Measurements from ENCODE around the gene SF1. TPM values are rescaled to one million over a fixed set of nuclear protein-coding genes. Genes with fewer than 3 reads are reported as not detected.

SF1 gene
- total RNA-seq, 1 experiment from 2014 or later, result 285 TPM

GRCh38 chr11:64755681-64756361 is 22.5 kb downstream of the SF1 start (continued):
- TF ChIP-seq, protein P1, sequence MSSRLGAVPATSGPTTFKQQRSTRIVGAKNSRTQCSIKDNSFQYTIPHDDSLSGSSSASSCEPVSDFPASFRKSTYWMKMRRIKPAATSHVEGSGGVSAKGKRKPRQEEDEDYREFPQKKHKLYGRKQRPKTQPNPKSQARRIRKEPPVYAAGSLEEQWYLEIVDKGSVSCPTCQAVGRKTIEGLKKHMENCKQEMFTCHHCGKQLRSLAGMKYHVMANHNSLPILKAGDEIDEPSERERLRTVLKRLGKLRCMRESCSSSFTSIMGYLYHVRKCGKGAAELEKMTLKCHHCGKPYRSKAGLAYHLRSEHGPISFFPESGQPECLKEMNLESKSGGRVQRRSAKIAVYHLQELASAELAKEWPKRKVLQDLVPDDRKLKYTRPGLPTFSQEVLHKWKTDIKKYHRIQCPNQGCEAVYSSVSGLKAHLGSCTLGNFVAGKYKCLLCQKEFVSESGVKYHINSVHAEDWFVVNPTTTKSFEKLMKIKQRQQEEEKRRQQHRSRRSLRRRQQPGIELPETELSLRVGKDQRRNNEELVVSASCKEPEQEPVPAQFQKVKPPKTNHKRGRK (CRISPR knock-in tag; IDR thresholded peaks at IDR 0.05; ENCODE audit: borderline replicate concordance), result no peak
- no peak for TF ChIP-seq ETV6 (CRISPR knock-in tag; IDR thresholded peaks at IDR 0.05)
- no peak for TF ChIP-seq ZNF425 (CRISPR knock-in tag; conservative IDR thresholded peaks at IDR 0.05)
- TF ChIP-seq FOXJ3 (CRISPR knock-in tag; IDR thresholded peaks at IDR 0.05; ENCODE audit: borderline replicate concordance), result no peak
- TF ChIP-seq ELF4 (CRISPR knock-in tag; IDR thresholded peaks at IDR 0.05; ENCODE audit: low read depth), result no peak
- TF ChIP-seq NR1H2 (CRISPR knock-in tag; IDR thresholded peaks at IDR 0.05), result no peak
- no peak for TF ChIP-seq CDX4 (CRISPR knock-in tag; IDR thresholded peaks at IDR 0.05; ENCODE audit: borderline replicate concordance)
- no peak for TF ChIP-seq ATF1 (CRISPR knock-in tag; IDR thresholded peaks at IDR 0.05)
- TF ChIP-seq ZNF671 (CRISPR knock-in tag; IDR thresholded peaks at IDR 0.05), result no peak
- no peak for TF ChIP-seq MXD4 (CRISPR knock-in tag; IDR thresholded peaks at IDR 0.05; ENCODE audit: borderline replicate concordance)

- no peak for ATAC-seq
- CTCF ChIA-PET, result interaction anchor here (1.0 to 4.9 kb wide), 2 partner anchors 10 to 11 kb away, joined by 3 to 30 read pairs; partner anchors contain the start of gene RASGRP2
These were observed 23.3 kb downstream of the SF1 start for GRCh38 chr11:64754919-64755662.

More at GRCh38 chr11:64754919-64755662, 23.3 kb downstream of the SF1 start:
- no peaks in the 10 kb centered on the region for H3K36me3 Mint-ChIP-seq
- H3K27me3 Mint-ChIP-seq (ENCODE audit: low read depth), result no peaks in the 10 kb centered on the region; the same call in 1 of the 2 replicates
- no peak for TF ChIP-seq ZNF423 (CRISPR knock-in tag; IDR thresholded peaks at IDR 0.05)
- TF ChIP-seq CBFB (CRISPR knock-in tag; IDR thresholded peaks at IDR 0.05; ENCODE audit: low read depth), result no peak
- no peak for TF ChIP-seq ZSCAN18 (CRISPR knock-in tag; IDR thresholded peaks at IDR 0.05)
- no peak for TF ChIP-seq NFATC4 (CRISPR knock-in tag; IDR thresholded peaks at IDR 0.05)
- no peak for TF ChIP-seq ARID4B (CRISPR knock-in tag; IDR thresholded peaks at IDR 0.05; ENCODE audit: borderline replicate concordance)
- no peak for TF ChIP-seq TP53 (CRISPR knock-in tag; IDR thresholded peaks at IDR 0.05)
- TF ChIP-seq, protein P2, sequence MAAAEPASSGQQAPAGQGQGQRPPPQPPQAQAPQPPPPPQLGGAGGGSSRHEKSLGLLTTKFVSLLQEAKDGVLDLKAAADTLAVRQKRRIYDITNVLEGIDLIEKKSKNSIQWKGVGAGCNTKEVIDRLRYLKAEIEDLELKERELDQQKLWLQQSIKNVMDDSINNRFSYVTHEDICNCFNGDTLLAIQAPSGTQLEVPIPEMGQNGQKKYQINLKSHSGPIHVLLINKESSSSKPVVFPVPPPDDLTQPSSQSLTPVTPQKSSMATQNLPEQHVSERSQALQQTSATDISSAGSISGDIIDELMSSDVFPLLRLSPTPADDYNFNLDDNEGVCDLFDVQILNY (CRISPR knock-in tag; IDR thresholded peaks at IDR 0.05), result no peak
- no peak for TF ChIP-seq TEAD1 (CRISPR knock-in tag; IDR thresholded peaks at IDR 0.05)
- TF ChIP-seq TCF7 (CRISPR knock-in tag; IDR thresholded peaks at IDR 0.05; ENCODE audit: low read depth), result no peak
- TF ChIP-seq PRRX2 (CRISPR knock-in tag; IDR thresholded peaks at IDR 0.05), result no peak
- TF ChIP-seq ESRRA (CRISPR knock-in tag; IDR thresholded peaks at IDR 0.05; ENCODE audit: borderline replicate concordance), result no peak
- TF ChIP-seq, protein P3, sequence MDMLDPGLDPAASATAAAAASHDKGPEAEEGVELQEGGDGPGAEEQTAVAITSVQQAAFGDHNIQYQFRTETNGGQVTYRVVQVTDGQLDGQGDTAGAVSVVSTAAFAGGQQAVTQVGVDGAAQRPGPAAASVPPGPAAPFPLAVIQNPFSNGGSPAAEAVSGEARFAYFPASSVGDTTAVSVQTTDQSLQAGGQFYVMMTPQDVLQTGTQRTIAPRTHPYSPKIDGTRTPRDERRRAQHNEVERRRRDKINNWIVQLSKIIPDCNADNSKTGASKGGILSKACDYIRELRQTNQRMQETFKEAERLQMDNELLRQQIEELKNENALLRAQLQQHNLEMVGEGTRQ (CRISPR knock-in tag; IDR thresholded peaks at IDR 0.05), result no peak
- TF ChIP-seq GABPB1 (CRISPR knock-in tag; IDR thresholded peaks at IDR 0.05), result no peak
- H3K4me1 Mint-ChIP-seq, result peaks cover 34% of the 10 kb centered on the region
- no peaks in the 10 kb centered on the region for H3K9me3 Mint-ChIP-seq
- H3K27ac Mint-ChIP-seq, result no peak overlapping the region
- no peak overlapping the region for H3K4me3 Mint-ChIP-seq
- POLR2A ChIA-PET, result no interaction called here
- DNase-seq (ENCODE audit: low spot score), result no peak
